ENCODE results near the gene KRT2.
A peak's percentile ranks its signal among the peaks of the same experiment; 100 is the strongest.

KRT2 gene

GRCh38 chr12:52651726-52652261 lies at the start of gene KRT2:
TSS of gene KRT2 (minus strand) at chr12:52652211. CDS start at chr12:52652142, 69 bp downstream.
- DNase-seq (ENCODE audit: low spot score), result no peak

DNA sequence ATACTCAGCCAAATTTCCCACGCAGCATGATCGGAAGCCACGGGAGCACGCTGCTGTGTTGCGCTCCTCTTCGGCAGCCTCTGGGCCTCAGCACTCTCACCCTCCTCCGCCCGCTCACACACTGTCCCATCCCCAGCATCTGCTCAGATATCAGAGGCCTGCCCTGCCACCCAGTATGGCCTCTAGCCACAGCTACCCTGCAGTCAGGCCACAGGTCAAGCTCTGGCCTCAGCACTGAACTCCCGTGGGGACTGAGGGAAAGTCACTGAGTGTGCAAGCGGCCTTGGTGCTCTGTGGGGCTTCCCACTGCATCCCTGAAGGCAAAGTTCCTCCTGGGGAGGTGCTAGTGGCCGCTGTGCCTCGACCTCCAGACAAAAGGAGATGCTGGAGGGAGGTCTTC lies 49.3 kb upstream of the KRT2 start:
- no peak for DNase-seq (ENCODE audit: low spot score)

- DNase-seq (ENCODE audit: low spot score), result no peak
These were observed 47.9 kb upstream of the KRT2 start for GRCh38 chr12:52699960-52700359.

- DNase-seq (ENCODE audit: low spot score), result no peak
These were observed 47.4 kb upstream of the KRT2 start for GRCh38 chr12:52699373-52699772.

DNA sequence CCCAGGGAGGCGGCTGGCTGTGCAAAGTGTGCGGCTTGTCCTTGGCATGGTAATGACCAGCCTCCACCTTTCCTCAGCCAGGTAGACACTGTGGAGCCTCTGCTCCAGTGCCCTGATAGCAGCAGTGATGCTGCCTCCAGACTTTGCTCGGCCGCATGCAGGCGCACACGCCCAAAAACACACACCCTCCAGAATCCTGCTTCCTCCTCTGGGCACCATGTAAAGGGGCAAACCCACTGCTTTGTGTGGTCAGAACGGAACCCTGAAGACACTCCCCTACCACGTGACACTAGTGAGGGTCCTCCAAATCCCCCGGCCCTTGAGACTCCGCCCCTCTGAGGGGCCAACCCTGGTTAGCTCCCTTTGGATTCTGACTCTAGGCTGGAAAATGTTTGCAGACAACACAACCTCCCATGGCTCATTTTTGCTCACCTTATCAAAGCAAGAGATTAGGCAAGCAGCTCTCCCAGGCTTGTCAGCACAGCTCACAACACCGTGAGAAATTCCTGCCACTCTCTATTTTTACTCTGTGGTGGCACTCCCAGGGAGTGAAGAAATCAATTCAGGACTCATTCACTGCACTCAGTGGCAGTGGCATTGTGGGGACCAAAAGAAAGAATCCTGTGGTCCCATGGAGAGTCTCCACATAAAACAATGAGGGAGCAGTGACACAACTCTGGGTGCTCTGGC lies 46.8 kb upstream of the KRT2 start:
- DNase-seq (ENCODE audit: low spot score), result no peak

GRCh38 chr12:52697058-52697582 lies 45.1 kb upstream of the KRT2 start:
- DNase-seq (ENCODE audit: low spot score), result no peak

- no peak for DNase-seq (ENCODE audit: low spot score)
These were observed 44.6 kb upstream of the KRT2 start for GRCh38 chr12:52696588-52696987.

DNA sequence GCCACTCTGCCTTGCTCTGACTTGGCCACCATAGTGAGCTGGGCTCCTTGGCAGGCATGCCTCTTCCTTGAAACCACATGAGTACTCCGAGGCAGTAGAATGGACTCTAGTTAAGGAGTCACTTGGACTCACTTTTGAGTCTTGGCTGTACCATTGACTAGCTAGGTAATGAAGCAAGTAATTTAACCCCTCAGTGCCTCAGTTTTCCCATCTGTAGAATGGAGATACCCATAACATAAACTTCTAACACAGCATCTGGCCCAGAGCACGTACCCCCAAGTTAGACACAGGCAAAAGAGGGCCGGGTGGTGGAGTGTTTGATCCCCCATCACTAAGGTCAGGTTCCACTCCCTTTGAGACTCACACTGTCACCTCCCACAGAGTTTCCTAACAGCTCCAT lies 43.0 kb upstream of the KRT2 start:
- DNase-seq (ENCODE audit: low spot score), result no peak

GRCh38 chr12:52694151-52694550 lies 42.1 kb upstream of the KRT2 start:
- no peak for DNase-seq (ENCODE audit: low spot score)

DNA sequence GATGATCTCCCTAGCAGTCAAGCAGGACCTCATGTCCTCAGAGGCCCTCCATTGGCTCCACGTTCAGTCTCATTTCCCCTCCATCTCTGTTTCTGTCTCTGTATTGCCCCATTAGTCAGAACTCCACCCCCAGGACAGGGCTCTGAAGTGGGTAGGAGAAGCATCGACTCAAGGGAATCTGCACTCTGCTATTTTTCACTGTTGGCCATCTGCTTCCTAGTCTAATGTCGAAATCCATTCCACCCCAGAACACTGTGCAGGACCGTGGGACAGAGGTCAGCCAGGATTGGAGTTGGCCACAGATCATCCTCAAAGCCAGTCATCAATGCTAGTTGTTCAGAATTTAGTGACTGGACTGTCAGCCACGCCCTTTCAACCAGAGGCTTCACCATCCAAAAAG lies 41.2 kb upstream of the KRT2 start:
- no peak for DNase-seq (ENCODE audit: low spot score)

GRCh38 chr12:52692254-52692653 lies 40.2 kb upstream of the KRT2 start:
- no peak for DNase-seq (ENCODE audit: low spot score)

DNA sequence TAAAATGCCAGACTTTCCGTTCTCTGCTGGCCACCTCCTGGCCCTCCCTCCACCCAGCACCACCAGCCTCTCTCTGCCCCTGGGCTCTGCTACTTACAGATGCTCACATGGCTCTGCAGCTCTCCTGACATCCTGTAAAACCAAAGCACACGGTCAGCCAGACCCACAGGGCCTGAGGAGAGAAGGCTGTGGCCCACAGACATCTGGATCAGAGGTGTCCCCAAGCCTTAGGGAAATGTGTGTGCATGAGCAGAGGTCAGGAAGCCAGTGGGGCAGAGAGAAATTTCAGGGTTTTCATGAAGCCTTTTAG lies 39.8 kb upstream of the KRT2 start:
- no peak for DNase-seq (ENCODE audit: low spot score)

DNA sequence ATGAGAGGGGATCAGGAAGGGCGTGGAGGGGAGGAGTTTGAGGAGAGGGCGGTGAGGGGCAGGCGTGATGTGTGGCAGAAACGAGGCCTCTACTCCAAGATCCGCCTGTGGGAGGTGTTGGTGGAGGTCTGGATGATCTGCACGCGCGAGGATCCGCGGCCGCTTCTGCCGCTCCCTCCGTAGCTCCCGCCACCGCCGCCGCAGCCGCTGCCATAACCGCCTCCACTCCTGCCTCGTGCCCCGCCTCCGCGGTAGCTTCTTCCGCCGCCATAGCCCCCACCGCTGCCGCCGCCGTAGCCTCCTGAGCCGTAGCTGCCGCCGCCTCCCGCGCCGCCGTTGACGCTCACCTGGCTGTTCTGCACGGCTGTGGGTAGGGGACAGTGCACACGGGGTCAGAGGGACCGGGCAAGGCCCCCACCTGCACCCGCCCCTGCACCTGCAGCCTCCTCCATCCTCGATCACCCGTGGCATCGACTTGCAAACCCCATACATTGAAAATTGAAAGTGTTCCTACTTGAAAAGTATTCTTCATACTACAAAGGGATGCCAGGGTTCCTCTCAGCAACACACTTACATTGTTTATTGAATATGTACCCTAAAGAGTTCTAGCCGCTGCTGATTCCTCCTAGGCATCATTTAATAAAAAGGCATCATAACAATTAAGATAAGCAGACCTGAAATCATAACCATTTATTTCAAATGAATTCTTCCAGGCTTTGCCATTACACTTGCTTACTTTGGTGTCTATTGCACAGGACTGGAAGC lies 39.2 kb upstream of the KRT2 start:
- peak; percentile 34 for DNase-seq (ENCODE audit: low spot score)

DNA sequence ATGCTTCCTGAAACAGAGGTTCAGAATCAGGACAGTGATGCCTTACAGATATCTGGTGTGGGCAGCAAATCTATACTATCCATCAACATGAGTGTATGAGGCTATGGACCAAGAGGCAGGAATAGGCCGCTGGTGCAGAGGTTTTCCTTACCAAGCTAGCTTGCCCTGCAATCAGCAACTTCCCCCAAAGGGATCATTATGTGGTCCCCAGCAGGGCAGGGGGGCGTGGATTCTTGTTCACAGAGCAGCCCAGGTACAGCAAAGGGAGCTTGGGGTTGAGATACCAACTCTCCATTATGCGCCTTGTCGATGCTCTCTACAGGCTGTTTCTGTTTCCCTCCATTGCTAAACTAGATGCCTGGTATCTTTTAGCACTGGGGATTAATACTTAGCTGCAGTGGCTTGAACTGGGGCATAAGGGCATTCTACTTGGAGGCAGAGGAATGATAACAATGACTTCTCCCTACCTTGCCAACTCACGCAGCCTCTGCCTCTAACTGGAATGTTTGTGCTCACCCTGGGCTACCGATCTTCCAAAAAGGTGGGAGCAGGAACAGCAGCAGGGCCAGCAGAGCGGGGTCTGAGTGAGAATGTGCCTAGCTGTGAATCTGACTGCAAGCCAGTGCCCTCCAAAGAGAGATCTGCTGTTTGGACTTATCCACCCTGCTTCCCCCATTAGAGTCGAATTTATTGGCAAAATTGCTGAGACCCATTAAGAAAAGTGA lies 38.5 kb upstream of the KRT2 start:
- no peak for DNase-seq (ENCODE audit: low spot score)

DNA sequence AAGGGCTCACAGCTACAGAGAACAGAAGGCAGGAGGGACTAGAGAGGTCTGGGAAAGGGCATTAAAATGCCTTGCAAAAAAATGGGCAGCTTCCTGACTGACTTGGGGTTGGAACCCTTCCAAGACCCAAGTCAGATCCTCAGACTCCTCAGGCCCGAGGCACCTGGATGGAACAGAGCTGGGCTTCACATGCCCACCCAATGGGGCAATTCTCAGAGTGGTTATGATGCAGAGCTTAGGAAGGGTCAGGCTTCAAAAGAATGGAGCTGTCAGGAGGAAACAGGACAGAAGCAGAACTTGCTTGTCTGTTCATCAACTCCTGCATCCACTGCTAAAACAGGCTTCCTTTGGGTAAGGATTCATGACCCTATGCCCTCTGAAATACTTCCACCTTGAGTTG lies 37.9 kb upstream of the KRT2 start:
- no peak for DNase-seq (ENCODE audit: low spot score)

- no peak for DNase-seq (ENCODE audit: low spot score)
These were observed 37.2 kb upstream of the KRT2 start for GRCh38 chr12:52689239-52689638.

- no peak for DNase-seq (ENCODE audit: low spot score)
These were observed 36.5 kb upstream of the KRT2 start for GRCh38 chr12:52688481-52688880.

DNA sequence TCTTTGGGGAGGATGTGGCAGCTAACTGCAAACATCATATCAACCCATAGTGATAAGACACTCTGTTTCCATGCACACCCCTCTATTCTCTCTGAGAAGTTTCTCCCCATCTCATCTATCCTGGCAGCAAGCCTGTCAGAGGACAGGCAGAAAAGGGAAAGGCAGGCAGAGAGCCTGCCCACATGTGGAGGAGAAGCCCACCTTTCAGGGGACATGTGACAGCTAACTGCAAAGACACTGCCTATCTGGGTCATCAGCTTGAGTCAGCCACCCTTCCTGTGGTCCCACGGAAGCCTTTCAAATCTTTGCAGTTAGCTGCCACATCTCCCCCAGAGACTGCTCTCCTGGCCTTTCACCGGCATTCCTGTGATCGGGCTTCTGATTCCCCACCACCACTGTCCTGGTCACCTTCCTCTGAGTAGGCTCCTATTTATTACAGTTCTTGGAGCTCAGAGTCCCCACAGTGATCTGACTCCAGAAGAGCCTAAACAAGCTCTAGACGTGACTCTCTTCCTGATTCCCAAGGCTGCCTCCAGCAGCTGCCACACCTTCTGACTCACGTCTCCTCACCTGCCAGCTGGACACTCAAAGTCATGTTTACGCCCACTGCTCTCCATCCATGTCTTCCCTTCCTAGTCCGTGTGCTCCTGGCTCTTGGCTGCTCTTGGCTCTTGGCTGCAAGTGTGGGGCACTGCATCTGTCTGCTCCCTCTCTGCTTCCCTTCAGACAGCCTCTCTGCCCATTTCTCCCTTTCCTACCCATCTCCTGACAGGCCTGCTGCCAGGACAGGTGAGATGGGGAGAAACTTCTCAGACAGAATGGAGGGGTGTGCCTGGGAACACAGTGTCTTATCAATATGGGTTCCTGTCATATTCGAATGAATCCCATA lies 35.7 kb upstream of the KRT2 start:
- DNase-seq (ENCODE audit: low spot score), result no peak

GRCh38 chr12:52686756-52687487 lies 34.9 kb upstream of the KRT2 start:
- no peak for DNase-seq (ENCODE audit: low spot score)

DNA sequence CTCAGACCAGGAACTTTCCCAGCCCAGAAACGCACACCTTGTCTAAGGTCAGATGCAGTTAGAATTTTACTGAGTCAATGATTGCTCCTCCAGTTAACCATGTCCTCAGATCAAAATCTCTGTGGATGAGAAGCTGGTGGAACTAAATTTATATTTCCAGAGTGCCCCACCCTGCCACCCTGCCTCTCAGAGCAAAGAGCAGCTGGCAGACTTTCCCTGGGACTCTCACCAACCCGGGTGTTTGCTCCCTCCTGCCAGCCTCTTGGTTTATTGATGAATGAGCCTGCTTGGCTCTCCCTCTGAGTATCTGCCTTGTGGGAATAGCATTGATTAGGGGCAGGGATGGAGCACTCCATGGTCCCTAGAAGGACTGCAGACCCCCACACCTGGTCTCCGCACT lies 34.1 kb upstream of the KRT2 start:
- no peak for DNase-seq (ENCODE audit: low spot score)

- DNase-seq (ENCODE audit: low spot score), result no peak
These were observed 33.4 kb upstream of the KRT2 start for GRCh38 chr12:52685406-52685890.

All from CD4-positive, alpha-beta T cell treated with Interleukin-2 at 100 ng/mL for 4 hours (primary cell).